IPS-NIHi7 (cell line): ENCODE data around the gene AGT.
"Not testable (repeated sequence)": the region's sequence is repeated elsewhere in the genome, so short reads cannot be mapped to it uniquely, and the experiment has no call there.

Experiments used
- DNase-seq: peaks from one replicate; pipeline ENCODE4 v3.0.0; 2012; ENCODE audit warnings: mixed read lengths; ENCODE audit errors: extremely low spot score

Gene AGT

DNA sequence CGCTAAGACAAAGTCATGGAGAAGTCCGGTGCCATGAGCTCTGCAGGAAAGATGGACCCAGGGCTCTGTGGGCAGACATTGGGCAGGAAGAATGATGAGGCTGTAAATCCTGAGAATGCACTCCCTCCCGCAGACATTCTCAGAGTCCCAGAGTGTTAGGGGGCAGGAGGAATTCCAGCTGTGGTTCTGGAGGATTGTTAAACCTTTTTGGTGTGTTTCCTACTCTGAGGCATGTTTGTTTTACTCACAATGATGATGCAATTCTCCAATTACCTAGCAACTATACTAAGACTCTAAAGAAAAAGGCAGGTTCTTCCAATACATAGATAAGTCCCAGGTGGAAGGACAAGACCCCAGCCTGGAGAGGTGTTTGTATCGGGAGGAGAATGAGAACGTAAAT is 30.5 kb upstream of the AGT start:
- no peak for DNase-seq

DNA sequence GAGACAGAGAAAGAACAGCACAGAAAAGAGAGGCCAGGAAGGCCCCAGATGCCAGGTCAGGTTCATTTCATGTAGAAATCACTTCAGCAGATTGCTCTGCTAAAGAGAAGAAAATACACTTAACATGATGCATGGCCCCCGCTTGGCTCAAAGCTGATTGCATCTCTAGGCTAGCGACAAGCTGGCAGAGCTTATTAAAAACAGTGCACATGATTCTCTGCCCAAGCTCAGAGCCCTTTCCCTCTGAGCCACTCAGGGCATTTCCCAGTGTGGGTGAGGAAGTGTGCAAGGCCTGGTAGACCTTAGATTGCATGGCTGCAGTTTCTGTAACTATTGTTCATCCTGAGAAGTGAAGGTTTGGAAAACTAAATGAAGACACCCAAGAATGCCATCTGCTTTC is 30.0 kb upstream of the AGT start:
- no peak for DNase-seq

DNA sequence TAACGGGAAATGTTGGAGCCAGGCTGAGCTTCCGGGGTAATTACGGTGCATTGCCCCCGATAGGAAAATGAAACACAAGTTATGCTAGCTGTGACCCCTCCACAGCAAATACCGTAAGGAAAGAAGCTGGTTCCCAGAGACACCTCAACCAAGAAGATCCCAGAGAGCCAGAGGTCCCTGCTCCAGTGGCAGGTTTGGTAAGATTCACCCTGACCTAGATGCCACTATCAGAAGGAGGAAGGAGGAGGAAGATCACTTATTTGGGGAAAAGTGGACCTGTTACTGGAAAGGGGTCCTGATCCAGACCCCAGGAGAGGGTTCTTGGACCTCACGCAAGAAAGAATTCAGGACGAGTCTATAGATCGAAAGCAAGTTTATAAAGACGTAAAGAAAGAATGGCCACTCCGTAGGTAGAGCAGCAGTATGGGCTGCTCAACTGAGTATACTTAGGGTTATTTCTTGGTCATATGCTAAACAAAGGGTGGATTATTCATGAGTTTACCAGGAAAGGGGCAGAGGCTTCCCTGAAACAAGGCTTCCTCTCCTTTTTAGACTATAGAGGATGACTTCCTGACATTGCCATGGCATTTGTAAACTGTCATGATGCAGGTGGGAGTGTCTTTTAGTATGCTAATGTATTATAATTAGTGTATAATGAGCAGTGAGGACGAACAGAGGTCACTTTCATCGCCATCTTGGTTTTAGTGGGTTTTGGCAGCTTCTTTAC is 25.8 kb upstream of the AGT start:
- no peak for DNase-seq

DNA sequence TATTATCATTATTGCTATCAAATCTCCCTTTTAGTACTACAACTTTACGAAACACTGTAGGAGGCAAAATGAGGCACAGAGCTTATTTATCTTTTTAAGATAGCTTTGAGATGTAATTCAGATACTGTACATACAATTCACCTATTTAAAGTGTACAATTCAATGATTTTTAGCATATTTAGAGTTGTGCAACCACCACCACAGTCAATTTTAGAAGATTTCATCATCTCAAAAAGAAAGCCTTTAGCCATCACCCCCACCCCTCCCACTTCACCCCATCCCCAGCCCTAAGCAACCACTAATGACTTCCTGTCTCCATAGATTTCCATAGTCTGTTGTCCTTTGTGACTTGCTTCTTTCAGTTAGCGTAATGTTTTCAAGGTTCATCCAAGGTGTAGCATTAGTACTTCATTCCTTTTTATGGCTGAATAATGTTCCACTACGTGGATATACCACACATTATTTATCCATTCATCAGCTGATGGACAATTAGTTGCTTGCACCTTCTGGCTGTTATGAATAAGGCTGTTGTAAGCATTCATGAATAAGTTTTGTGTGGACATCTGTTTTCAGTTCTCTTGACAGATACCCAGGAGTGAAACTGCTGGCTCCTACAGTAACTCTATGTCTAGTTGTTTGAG is 23.8 kb upstream of the AGT start:
- DNase-seq = no peak

DNA sequence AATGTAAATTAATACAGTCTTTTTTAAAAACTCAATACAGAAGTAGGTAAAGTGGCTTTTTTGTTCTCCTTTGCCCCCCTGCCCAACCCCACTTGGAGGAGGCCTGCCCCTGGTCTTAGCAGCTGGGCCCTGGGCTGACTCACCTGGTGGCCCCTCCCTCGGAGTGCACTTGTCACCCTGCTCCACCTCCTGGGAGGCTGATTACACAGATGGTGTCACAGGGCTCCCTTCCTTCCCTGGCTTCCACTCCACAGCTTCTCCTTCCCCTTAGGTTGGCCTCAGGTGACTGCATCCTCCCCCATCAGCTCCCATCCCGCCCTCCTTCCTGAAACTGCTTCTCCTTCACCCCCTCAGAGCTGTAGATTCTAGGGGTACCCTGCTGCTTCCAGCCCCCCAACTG is 21.5 kb upstream of the AGT start:
- no peak for DNase-seq

DNA sequence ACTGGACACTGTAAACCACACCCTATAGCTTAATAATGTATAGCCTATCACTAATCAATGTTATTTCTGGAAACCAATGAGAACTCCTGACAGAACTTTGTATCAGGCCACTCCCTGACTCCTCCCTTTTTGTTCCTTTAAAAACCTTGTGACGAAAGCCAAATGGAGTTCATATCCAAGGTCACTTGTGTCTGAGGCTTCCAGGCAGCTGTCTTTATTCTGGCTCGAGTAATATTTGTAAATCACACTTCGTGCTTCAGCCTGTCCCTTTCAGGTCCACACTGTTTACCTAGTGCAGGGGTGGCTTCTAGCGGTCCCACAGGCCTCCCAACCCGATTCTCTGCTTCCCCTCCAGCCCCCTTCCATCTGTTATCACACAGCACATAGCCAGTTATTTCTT is 17.1 kb upstream of the AGT start:
- DNase-seq = no peak

DNA sequence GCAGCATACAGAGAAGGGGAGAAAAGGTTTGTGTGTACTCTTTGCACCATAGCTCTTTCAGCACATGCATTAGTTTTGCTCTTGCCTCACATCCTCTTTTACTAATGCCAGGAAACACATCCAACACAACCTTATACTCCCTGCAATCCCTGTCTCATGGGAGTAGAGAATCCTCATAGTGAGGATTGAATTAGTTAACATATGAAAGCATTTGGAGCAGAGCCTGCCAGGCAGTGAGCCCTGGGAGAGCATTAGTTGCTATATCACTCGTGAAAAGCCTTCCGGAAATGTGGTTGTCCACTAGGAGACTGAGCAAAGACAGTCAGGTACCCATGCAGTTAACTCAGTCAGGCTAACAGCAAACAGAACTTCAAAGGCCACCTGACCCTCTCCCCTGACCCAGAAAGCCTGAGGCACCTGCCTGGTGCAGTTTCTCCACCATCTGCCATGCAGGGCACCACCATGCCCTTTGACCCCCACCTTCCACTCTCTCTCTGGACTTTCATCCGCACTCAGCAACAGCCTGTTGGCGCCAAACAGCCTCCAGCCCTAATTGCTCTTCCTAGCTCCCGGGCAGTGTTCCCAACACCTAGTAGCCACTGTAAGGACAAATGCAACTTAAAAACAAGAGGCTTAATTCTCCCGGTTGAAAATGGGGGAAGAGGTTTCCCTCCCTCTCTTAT is 14.9 kb upstream of the AGT start:
- DNase-seq = no peak

DNA sequence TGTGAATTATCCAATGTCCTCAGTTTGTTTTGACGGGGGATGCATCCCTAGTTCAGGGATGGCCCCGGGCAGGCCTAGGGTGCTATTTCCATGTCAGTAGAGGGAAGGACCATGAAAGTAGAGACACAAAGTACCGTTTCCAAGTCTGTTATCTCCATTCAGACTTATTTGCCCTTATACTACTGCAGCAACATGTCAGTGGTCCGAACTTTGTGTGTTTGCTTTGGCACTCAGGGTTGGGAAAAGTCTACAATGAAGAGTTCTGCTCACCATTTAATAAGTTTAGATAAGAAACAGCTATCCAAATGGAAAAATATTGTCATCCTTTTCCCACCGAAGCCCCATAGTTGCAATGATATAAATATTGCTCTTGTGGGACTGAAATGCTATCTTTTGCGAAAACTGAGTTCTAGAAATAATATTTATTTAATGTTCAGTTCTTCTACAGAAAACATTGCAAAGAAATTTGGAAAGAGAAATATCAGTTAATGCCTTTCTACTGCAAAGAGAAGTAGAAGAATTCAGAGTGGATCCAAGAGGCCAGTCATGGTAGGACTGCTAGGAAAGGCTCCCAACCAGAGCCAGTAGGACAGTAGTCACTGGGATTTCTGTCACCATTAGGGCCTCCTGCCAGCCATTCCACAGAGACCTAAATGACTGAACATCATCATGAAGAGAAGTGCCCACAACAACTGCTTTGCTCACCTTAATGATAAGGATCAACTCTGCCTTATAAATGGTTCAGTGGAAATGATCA is 11.5 kb upstream of the AGT start:
- DNase-seq = no peak

DNA sequence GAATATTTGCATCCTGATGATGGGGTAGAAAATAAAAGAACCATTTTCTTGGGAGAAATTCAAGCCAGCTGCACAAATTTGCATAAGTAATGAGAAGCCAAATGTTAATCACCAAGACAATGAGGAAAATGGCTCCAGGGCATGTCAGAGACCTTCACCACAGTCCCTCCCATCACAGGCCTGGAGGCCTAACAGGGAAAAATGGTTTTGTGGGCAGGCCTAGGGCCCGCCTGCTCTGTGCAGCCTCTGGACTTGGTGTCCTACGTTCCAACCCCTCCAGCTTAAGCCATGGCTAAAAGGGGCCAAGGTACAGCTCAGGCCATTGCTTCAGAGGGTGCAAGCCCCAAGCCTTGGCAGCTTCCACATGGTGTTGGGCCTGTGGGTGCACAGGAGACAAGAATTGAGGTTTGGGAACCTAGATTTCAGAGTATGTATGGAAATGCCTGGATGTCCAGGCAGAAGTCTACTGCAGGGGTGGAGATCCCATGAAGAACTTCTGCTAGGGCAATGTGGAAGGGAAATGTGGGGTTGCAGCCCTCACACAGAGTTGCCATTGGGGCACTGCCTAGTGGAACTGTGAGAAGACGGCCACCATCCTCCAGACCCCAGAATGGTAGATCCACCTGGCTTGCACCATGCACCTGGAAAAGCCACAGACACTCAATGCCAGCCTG is 8.1 kb upstream of the AGT start:
- DNase-seq = not testable (repeated sequence)

DNA sequence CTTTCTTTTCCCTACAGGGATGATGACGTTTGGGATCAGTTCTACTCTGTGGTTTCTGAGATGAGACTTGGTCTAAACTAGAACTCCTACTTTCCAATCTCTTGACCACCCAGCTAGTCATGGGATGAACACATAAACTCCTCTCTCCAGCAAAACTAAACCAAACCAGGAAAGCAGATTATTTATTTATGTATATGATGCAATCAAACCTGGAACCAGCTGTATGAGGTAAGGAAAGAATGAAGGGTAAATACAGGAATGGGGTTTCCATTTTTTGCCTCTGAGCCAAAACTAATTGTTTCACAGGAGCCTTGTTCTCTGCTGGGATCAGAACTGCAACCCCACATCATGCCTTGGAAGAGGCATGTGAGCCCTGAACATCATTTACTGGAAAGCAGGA is 3.3 kb upstream of the AGT start:
- no peak for DNase-seq

DNA sequence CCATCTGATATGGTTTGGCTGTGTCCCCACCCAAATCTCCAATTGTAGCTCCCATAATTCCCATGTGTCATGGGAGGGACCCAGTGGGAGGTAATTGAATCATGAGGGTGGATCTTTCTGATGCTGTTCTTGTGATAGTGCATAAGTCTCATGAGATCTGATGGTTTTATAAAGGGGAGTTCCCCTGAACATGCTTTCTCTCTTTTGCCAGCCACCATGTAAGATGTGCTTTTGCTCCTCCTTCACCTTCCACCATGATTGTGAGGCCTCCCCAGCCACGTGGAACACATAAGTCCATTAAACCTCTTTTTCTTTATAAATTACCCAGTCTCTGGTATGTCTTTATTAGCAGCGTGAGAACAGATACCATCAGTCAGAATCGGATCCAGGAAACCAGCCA is 2.5 kb upstream of the AGT start:
- DNase-seq = not testable (repeated sequence)

DNA sequence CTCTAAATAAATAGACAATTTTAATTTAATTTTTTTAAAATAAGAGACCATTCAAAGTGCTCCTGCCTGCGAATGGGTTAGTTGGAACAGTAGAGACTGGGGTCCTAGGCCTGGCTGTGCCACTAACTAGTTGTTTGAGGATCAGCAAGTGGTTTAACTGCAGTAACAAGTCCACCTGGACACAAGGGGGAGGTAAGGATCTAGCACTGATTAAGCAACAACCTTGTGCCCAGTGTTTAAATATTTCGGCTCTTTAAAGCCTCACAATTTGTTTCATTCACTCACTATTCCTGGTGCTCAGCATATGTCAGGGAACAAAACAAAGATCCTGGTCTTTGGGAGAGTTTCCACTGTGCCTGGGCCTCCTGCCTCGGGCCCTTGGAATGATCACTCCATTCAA is 1.6 kb upstream of the AGT start:
- no peak for DNase-seq

DNA sequence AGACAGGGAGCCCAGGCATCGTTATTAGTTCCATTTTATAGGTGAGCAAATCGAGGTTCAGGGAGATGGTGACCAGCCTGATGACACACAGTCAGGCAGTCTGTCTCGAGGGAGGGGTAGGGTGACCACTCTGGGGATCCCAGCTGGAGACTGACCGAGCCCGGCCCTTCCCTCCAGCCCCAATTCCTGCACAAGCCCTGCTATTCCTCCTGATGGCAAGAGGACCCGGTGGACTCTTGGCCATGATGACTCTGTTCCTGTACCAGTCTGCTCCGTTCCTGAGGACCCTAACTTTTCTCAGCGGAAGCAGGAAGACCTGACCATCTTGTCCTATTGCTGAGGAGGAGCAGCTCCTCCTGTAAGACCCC is 391 bp downstream of the AGT start:
- no peak for DNase-seq

DNA sequence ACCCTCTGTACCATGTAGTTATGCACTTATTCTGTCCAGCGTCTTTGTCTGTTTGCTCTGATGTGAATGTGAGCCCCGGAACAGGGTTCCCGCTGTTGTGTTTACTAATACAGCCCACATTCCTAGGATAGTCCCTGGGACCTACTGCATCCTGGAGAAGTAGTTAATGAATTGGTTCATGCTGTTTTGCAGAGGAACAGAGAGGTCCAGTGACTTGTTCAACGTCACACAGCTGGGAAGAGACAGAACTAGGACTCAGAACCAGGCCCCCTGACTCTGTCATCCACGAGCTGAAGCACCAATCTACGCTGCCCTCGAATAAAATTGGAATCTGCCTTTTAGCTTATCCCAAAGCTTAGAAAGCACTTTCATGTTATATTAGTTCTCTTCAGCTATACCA is 784 bp downstream of the AGT start:
- DNase-seq = no peak

DNA sequence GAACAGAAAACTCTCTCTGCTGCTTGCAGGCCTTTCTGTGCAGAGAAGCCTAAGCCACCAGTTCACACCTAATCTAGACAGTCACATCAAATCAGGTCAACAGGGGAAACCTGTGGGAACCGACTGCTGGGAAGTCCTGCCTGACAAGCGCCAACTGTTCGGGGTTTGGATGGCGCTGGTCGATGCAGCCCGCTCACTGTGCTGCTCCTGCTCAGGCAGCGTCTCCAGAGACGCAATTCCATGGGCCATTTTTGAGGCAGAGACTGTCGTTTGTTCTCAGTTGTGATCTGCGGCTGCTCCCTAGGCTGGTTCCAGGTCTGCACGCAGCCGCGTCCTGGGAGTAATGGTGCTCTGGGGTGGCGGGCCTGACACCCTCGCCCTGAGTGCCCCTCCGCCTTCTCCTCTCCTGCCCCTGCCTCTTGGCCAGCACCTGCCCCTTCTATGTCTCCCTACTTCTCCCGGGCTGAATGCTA is 1.4 kb downstream of the AGT start:
- DNase-seq = no peak

DNA sequence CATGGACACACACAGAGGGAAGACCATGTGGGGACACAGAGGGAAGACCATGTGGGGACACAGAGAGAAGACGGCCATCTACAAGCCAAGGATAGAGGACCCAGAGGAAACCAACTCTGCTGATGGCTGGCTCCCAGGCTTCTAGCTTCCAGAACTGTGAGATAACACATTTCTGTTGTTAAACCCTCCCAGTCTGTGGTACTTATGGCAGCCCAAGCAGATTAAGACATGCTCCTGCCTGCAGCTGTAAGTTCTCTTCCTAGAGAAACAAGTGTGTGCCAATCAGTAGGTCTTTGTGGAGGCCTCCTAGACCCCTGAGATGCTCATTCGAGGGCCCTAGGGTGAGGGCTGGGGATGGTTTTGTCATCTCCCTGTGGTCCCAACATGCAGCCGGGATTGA is 2.7 kb downstream of the AGT start:
- DNase-seq = no peak

DNA sequence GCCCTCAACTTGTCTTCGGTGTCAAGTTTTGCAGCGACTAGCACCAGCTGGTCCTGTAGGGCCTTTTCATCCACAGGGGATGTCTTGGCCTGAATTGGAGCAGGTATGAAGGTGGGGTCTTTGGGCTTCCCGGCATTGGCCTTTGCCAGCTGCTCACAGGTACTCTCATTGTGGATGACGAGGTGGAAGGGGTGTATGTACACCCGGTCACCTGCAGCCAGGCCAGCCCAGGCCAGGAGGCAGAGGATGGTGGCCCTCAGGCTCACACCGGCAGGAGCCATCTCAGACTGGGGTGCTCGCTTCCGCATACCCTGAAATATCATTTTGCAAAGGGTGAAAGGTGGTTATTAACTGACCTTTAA is 3.4 kb downstream of the AGT start:
- DNase-seq = no peak

DNA sequence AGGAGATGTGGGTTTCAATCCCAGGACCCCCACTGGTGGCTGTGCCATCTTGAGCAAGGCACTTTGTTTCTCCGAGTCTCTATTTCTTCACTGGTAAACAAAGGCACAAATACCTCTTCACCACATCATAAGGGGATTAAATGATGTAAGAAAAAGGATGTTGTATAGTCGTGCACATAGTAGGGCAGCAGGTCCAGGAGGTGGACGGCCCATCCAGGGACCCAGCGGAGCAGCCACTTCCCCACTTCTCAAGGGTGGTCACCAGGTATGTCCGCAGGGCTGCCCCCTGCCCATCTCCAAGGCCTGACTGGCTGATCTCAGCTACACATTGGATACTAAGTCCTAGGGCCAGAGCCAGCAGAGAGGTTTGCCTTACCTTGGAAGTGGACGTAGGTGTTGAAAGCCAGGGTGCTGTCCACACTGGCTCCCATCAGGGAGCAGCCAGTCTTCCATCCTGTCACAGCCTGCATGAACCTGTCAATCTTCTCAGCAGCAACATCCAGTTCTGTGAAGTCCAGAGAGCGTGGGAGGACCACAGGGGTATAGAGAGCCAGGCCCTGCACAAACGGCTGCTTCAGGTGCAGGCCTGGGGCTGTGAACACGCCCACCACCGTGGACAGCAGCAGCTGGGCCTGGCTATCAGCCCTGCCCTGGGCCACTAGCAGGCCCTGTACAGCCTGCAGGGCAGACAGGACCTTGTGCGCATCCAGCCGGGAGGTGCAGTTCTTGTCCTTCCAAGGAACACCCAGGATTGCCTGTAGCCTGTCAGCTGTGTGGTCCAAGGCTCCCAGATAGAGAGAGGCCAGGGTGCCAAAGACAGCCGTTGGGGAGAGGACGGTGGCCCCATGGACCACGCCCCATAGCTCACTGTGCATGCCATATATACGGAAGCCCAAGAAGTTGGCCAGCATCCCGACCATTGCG is 4.0 kb downstream of the AGT start:
- DNase-seq = no peak

DNA sequence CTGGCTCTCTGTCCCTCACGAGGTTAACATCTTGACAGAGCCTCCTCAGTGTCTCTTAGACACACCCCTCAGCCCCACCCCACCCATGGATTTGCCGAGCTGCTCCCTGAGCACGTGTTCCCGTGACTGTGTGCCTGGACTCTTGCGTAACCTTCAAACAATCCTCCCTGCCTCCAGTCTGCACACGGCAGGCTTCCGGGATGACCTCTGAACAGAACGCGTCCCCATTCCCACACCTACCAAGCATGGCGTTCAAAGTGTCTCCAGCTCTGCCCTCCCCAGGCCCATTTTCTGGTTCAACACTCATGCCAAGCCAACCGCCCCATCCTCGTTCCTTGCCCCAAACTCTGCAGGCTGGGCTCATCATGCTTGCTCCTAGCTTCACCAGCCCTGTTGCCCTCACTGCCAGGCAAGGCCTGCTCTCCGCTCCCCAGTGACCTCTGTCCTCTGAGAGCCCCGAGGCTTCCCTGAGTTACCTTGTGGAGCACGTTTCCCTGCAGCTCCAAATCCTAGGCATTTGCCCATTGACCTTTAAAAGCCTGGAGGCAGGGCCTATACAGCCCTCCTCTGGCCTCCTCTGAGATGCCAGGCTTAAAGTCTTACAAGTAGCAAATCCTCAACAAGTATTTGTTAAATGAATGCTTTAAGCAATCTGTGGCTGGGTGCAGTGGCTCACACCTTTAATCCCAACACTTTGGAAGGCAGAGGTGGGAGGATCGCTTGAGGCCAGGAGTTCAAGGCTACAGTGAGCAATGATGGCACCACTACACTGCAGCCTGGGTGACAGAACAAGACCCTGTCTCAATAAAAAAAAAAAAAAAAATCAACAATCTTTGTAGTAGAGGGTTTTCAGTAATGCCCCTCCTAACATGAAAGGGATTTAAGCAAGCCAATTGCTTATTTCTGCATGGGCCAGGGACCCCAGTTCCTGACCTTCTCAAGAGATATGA is 5.0 kb downstream of the AGT start:
- no peak for DNase-seq
